Measurements from ENCODE around the gene TEX36.
"Not testable (repeated sequence)": the region's sequence is repeated elsewhere in the genome, so short reads cannot be mapped to it uniquely, and the experiment has no call there.

Gene TEX36

GRCh38 chr10:125683063-125683462 lies at the start of gene TEX36:
TSS of gene TEX36 (minus strand) at chr10:125683163. CDS start at chr10:125682989, 174 bp downstream.
- no peak for TF ChIP-seq CTCF (IDR thresholded peaks at IDR 0.05; ENCODE audit: insufficient read depth, low read depth, low read length, missing control alignments)
- H3K4me3 ChIP-seq (ENCODE audit: low read depth, low read length): no peak within 1 kb of the TSS
- no peak for DNase-seq (ENCODE audit: low read depth)

GRCh38 chr10:125727436-125727835 lies 44.5 kb upstream of the TEX36 start:
- DNase-seq (ENCODE audit: low read depth): no peak
- H3K4me3 ChIP-seq (ENCODE audit: low read depth, low read length): no peak overlapping the region
- no peak for TF ChIP-seq CTCF (IDR thresholded peaks at IDR 0.05; ENCODE audit: insufficient read depth, low read depth, low read length, missing control alignments)

- H3K4me3 ChIP-seq (ENCODE audit: low read depth, low read length): no peak overlapping the region
- no peak for TF ChIP-seq CTCF (IDR thresholded peaks at IDR 0.05; ENCODE audit: insufficient read depth, low read depth, low read length, missing control alignments)
- no peak for DNase-seq (ENCODE audit: low read depth)
These were observed 44.0 kb upstream of the TEX36 start for GRCh38 chr10:125726914-125727313.

GRCh38 chr10:125722811-125723210 lies 39.8 kb upstream of the TEX36 start:
- TF ChIP-seq CTCF (IDR thresholded peaks at IDR 0.05; ENCODE audit: insufficient read depth, low read depth, low read length, missing control alignments): no peak
- no peak for DNase-seq (ENCODE audit: low read depth)
- no peak overlapping the region for H3K4me3 ChIP-seq (ENCODE audit: low read depth, low read length)

- no peak for TF ChIP-seq CTCF (IDR thresholded peaks at IDR 0.05; ENCODE audit: insufficient read depth, low read depth, low read length, missing control alignments)
- H3K4me3 ChIP-seq (ENCODE audit: low read depth, low read length): peak overlapping the region; percentile 91
- DNase-seq (ENCODE audit: low read depth): peak; percentile 82
These were observed 38.1 kb upstream of the TEX36 start for GRCh38 chr10:125721035-125721434.

GRCh38 chr10:125720002-125720382 lies 37.0 kb upstream of the TEX36 start:
- no peak for TF ChIP-seq CTCF (IDR thresholded peaks at IDR 0.05; ENCODE audit: insufficient read depth, low read depth, low read length, missing control alignments)
- H3K4me3 ChIP-seq (ENCODE audit: low read depth, low read length): peak overlapping the region; percentile 91
- DNase-seq (ENCODE audit: low read depth): no peak

GRCh38 chr10:125719173-125720001 lies 36.4 kb upstream of the TEX36 start, which contains the start of gene EDRF1:
TSS of gene EDRF1 (plus strand) at chr10:125719709. CDS start at chr10:125719808, 99 bp downstream.
- H3K4me3 ChIP-seq (ENCODE audit: low read depth, low read length): peak within 1 kb of the TSS; percentile 91
- peak; percentile 99 for DNase-seq (ENCODE audit: low read depth)
- no peak for TF ChIP-seq CTCF (IDR thresholded peaks at IDR 0.05; ENCODE audit: insufficient read depth, low read depth, low read length, missing control alignments)

- not testable (repeated sequence) for DNase-seq (ENCODE audit: low read depth)
These were observed 31.8 kb upstream of the TEX36 start for GRCh38 chr10:125714728-125715127.

More at GRCh38 chr10:125714728-125715127, 31.8 kb upstream of the TEX36 start:
- H3K4me3 ChIP-seq (ENCODE audit: low read depth, low read length): not testable (repeated sequence)

Data from GM12865 (cell line).